A549 treated with DMSO at 1 μM for 4 hours (cell line): Measurements from ENCODE around the gene RAI1. TPM values are rescaled to one million over a fixed set of nuclear protein-coding genes. Genes with fewer than 3 reads are reported as not detected.

Source experiments
- total RNA-seq: library from RNA; stranded (reverse); fragments of 200-300 nt; extraction: Qiagen RNA extraction; gene quantifications from 5 replicates; pipeline ENCODE4 v1.2.3, GENCODE V29; 2022; ENCODE audit warnings: low read depth

Gene RAI1, protein sequence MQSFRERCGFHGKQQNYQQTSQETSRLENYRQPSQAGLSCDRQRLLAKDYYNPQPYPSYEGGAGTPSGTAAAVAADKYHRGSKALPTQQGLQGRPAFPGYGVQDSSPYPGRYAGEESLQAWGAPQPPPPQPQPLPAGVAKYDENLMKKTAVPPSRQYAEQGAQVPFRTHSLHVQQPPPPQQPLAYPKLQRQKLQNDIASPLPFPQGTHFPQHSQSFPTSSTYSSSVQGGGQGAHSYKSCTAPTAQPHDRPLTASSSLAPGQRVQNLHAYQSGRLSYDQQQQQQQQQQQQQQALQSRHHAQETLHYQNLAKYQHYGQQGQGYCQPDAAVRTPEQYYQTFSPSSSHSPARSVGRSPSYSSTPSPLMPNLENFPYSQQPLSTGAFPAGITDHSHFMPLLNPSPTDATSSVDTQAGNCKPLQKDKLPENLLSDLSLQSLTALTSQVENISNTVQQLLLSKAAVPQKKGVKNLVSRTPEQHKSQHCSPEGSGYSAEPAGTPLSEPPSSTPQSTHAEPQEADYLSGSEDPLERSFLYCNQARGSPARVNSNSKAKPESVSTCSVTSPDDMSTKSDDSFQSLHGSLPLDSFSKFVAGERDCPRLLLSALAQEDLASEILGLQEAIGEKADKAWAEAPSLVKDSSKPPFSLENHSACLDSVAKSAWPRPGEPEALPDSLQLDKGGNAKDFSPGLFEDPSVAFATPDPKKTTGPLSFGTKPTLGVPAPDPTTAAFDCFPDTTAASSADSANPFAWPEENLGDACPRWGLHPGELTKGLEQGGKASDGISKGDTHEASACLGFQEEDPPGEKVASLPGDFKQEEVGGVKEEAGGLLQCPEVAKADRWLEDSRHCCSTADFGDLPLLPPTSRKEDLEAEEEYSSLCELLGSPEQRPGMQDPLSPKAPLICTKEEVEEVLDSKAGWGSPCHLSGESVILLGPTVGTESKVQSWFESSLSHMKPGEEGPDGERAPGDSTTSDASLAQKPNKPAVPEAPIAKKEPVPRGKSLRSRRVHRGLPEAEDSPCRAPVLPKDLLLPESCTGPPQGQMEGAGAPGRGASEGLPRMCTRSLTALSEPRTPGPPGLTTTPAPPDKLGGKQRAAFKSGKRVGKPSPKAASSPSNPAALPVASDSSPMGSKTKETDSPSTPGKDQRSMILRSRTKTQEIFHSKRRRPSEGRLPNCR (N-terminal part only)
- 34.0 to 40.8 TPM (median 37.6 TPM) in 5 replicates for total RNA-seq

DNA sequence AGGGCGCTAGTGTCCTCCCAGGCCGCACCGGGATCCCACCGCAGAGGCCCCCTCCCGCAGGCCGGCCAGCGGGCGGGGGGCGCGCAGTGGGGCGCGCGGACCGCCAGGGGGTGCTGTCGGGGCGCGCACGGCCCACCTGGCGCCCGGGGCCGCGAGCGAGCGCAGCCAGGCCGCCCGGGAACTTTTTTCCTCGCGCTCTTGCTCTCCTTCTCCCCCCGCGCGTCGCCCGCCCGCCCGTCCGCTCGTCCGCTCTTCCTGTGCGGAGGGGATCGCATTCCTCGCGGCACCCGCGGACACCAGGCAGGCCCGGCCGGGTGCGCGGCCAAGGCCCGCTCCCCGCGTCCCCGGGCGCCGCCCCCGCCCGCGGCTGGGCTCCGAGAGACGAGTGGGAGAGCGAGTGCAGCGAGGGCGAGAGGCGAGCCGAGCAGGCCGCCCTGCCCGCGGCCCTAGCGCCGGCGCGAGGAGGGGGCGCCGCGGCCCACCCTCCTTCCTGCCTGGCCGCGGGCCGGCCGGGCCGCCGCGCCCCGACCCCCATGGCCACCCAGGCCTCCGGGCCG lies at the start of gene RAI1:
Gene RAI1, plus strand, starts transcription at position 272 of the 557 bp plus-strand sequence. CDS start 111,491 bp downstream, outside the sequence.

GRCh38 chr17:17836818-17837379 lies 155.6 kb downstream of the RAI1 start, which contains the start of gene SREBF1:
Gene SREBF1 (minus strand): TSS chr17:17836986. CDS start chr17:17836817, 169 bp downstream.

Other genes with a start within 250 kb of the RAI1 start
- 18.2 to 19.9 TPM (median 18.5 TPM) in 5 replicates for gene MED9, start 204.5 kb upstream of the RAI1 start, total RNA-seq
- gene RASD1, start 185.1 kb upstream of the RAI1 start, total RNA-seq, result 0.54 to 0.75 TPM (median 0.69 TPM) in 5 replicates
- 56.8 to 64.1 TPM (median 61.5 TPM) in 5 replicates for gene PEMT, start 89.8 kb upstream of the RAI1 start, total RNA-seq
- gene SREBF1, start 155.5 kb downstream of the RAI1 start, total RNA-seq, result 69.8 to 87.6 TPM (median 76.9 TPM) in 5 replicates